H1 (cell line): ENCODE data around the gene CRABP2. TPM values are rescaled to one million over a fixed set of nuclear protein-coding genes. Genes with fewer than 3 reads are reported as not detected.

Experiments
- CBX8 ChIP-seq: fragments of 300-800, 300-1000 bp; sonication (generic); IDR thresholded peaks from 2 replicates; pipeline ENCODE4 v1.7.1; 2016; ENCODE audit warnings: low read depth, low read length, borderline replicate concordance
- CHD1 ChIP-seq: IDR thresholded peaks from 2 replicates; pipeline ENCODE4 v1.6.1; 2012; ENCODE audit warnings: low read depth, low read length, improper control_type of control experiment
- CREB1 ChIP-seq: IDR thresholded peaks from 2 replicates; pipeline ENCODE4 v1.6.1; 2012; ENCODE audit warnings: inconsistent platforms
- CTBP2 ChIP-seq: IDR thresholded peaks from 2 replicates; pipeline ENCODE4 v1.7.0; 2011; ENCODE audit warnings: borderline replicate concordance, mild to moderate bottlenecking, moderate library complexity, mixed read lengths, low read length; ENCODE audit not compliant: insufficient read depth, insufficient read length
- EGR1 ChIP-seq: IDR thresholded peaks from 2 replicates; pipeline ENCODE4 v1.6.1; 2011; ENCODE audit warnings: low read depth, low read length, borderline replicate concordance
- EP300 ChIP-seq, 2 experiments: IDR thresholded peaks; 1 replicate in 1 of 2; 2 replicates in 1 of 2; pipeline ENCODE4 v1.6.1; 2011 to 2012; ENCODE audit warnings: low read depth in 2 of 2, low read length in 2 of 2, mild to moderate bottlenecking in 2 of 2, borderline replicate concordance in 1 of 2, inconsistent platforms in 1 of 2, moderate library complexity in 1 of 2
- HDAC2 ChIP-seq, 2 experiments: fragments of 300-600 bp in 1 of 2; sonication (generic) in 1 of 2; IDR thresholded peaks; 2 replicates each; pipeline ENCODE4 v1.6.1; 2011 to 2012; ENCODE audit warnings: low read depth in 2 of 2, low read length in 2 of 2, mild to moderate bottlenecking in 2 of 2, moderate library complexity in 2 of 2, borderline replicate concordance in 1 of 2, inconsistent platforms in 1 of 2
- HDAC6 ChIP-seq: IDR thresholded peaks from one replicate; pipeline ENCODE4 v1.7.1; 2012; ENCODE audit warnings: low read depth, mild to moderate bottlenecking, inconsistent platforms, low read length, moderate library complexity
- NANOG ChIP-seq: IDR thresholded peaks from 2 replicates; pipeline ENCODE4 v1.6.1; 2011; ENCODE audit warnings: low read length, low read depth, mild to moderate bottlenecking, inconsistent platforms; ENCODE audit not compliant: insufficient read depth, poor library complexity, severe bottlenecking
- NRF1 ChIP-seq: IDR thresholded peaks from 2 replicates; pipeline ENCODE4 v1.6.1; 2011; ENCODE audit warnings: mild to moderate bottlenecking, low read depth, low read length, improper control_type of control experiment
- POLR2AphosphoS5 ChIP-seq: IDR thresholded peaks from 2 replicates; pipeline ENCODE4 v1.6.1; 2011; ENCODE audit warnings: low read depth, low read length
- RAD21 ChIP-seq, 2 experiments: IDR thresholded peaks in 1 of 2; conservative IDR thresholded peaks in 1 of 2; 2 replicates each; pipeline ENCODE4 v1.6.1; 2011; ENCODE audit warnings: low read depth in 2 of 2, low read length in 2 of 2, improper control_type of control experiment in 1 of 2, inconsistent platforms in 1 of 2, mild to moderate bottlenecking in 1 of 2, moderate library complexity in 1 of 2
- RBBP5 ChIP-seq: IDR thresholded peaks from 2 replicates; pipeline ENCODE4 v1.7.1; 2012; ENCODE audit warnings: low read depth, mild to moderate bottlenecking, inconsistent platforms, low read length, moderate library complexity, borderline replicate concordance
- RNF2 ChIP-seq: fragments of 200-900, 300-1000 bp; sonication (generic); IDR thresholded peaks from 2 replicates; pipeline ENCODE4 v1.7.1; 2016; ENCODE audit warnings: borderline replicate concordance, low read depth, mild to moderate bottlenecking, antibody characterized with exemption, low read length; ENCODE audit not compliant: poor library complexity, severe bottlenecking; ENCODE audit errors: missing control alignments
- SIRT6 ChIP-seq: IDR thresholded peaks from one replicate; pipeline ENCODE4 v1.7.1; 2012; ENCODE audit warnings: low read length, inconsistent platforms
- SIX5 ChIP-seq: IDR thresholded peaks from 2 replicates; pipeline ENCODE4 v1.6.1; 2011; ENCODE audit warnings: mild to moderate bottlenecking, low read depth, low read length
- SP2 ChIP-seq: IDR thresholded peaks from 2 replicates; pipeline ENCODE4 v1.6.1; 2012; ENCODE audit warnings: mild to moderate bottlenecking, low read length, inconsistent platforms
- TCF12 ChIP-seq: IDR thresholded peaks from 2 replicates; pipeline ENCODE4 v1.6.1; 2011; ENCODE audit warnings: low read depth, mild to moderate bottlenecking, low read length
- YY1 ChIP-seq: IDR thresholded peaks from 2 replicates; pipeline ENCODE4 v1.6.1; 2011; ENCODE audit warnings: low read depth, mild to moderate bottlenecking, low read length
- ZNF274 ChIP-seq: IDR thresholded peaks from 2 replicates; pipeline ENCODE4 v1.7.0; 2012; ENCODE audit warnings: low read length, borderline replicate concordance; ENCODE audit errors: extremely low read depth
- polyA plus RNA-seq, 7 experiments: library from polyadenylated mRNA; depleted of rRNA in 3 of 7; stranded (reverse) in 5 of 7; unstranded in 2 of 7; fragments of >200 nt in 5 of 7; fragments of 200-250 nt in 2 of 7; gene quantifications; 1 replicate in 5 of 7; 2 replicates in 1 of 7; 4 replicates in 1 of 7; pipeline versions ENCODE4 v1.2.1 to v1.2.3, GENCODE V29; 2011 to 2013; ENCODE audit warnings: missing spikeins in 2 of 7, mixed read lengths in 2 of 7
- total RNA-seq: library from RNA; stranded (reverse); fragmentation: NEBNext Ultra II Directional; extraction: Animal tissue kit (Norgen Biotek cat#: 25700); gene quantifications from 2 replicates; pipeline ENCODE4 v1.2.1, GENCODE V29; 2021
- TF ChIP-seq, protein P1 (sequence below): IDR thresholded peaks from 2 replicates; pipeline ENCODE4 v1.6.1; 2011; ENCODE audit warnings: low read length, improper control_type of control experiment

Gene CRABP2
- total and polyA plus RNA-seq, 2 of the 8 experiments (the other 6 are each of a cell fraction or from before 2014, with no cell fraction given), result 69.2 to 119 TPM

DNA sequence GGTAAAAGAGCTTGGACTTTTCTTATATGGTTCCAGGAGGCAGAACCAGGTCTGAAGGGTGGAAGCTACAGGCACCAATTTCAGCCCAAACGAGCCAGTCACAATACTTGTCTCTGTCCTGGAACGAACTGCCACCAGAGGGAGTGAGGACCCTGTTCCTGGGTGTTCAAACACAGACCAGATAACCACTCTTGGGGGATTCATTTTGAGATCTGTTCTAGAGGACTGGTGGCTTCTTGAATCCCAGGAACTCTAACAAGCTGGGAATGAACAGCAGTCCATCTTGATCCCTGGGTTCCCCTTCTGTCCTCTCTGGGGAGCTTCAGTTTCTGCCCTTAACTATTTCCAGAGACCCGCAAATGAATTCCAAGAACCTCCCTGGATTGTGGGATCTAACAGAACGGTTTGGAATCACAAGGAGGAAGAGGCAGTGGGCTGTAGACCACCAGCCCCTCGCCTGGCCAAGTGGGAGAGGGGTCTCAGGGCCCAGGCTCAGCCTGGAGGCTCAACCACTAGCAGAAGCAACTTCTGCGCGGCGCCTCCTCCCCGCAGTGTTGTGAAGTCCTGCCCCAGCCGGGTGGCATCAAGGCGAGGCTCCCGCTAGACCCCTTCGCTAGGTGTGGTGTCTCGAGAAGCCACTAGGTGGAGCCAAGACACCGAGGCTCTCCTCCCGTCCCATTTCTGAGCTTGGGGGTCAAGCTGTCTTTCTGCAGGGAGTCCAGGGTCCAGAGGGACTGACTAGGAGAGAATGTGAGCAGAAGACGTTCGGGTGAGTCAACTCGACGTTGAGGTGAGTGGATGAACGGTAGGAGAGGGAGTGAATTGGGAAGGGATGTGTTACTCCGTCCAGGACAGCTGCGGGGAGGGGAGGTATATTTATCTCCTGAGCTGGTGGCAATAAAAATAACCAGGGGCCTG lies 16.1 kb downstream of the CRABP2 start (continued):
- TF ChIP-seq SIX5, result no peak
- 0 out of 2 replicates have a peak, but pooled peaks have one; percentile 29 for TF ChIP-seq POLR2AphosphoS5
- TF ChIP-seq SP2, result no peak
- TF ChIP-seq, protein P1, sequence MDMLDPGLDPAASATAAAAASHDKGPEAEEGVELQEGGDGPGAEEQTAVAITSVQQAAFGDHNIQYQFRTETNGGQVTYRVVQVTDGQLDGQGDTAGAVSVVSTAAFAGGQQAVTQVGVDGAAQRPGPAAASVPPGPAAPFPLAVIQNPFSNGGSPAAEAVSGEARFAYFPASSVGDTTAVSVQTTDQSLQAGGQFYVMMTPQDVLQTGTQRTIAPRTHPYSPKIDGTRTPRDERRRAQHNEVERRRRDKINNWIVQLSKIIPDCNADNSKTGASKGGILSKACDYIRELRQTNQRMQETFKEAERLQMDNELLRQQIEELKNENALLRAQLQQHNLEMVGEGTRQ, result no peak
- peak; percentile 99 to 100 for TF ChIP-seq RAD21 (IDR thresholded peaks at IDR 0.05 in 1 of 2, conservative IDR thresholded peaks at IDR 0.05 in 1 of 2; ENCODE audit: low read depth in 2 of 2, low read length in 2 of 2)
- 0 out of 2 replicates have a peak, but pooled peaks have one; percentile 44 for TF ChIP-seq YY1
- no peak for TF ChIP-seq TCF12
- TF ChIP-seq CHD1, result no peak
- TF ChIP-seq RNF2, result no peak
- no peak for TF ChIP-seq ZNF274
- no peak for TF ChIP-seq NRF1
- no peak; a peak in 1 of 3 replicates for TF ChIP-seq EP300 (IDR thresholded peaks at IDR 0.05; ENCODE audit: borderline replicate concordance in 1 of 2, low read depth in 2 of 2, low read length in 2 of 2)
- no peak for TF ChIP-seq CBX8
- TF ChIP-seq SIRT6, result no peak
- 0 out of 4 replicates have a peak, but pooled peaks of 1 of the 2 experiments have one; percentile 12 for TF ChIP-seq HDAC2 (IDR thresholded peaks at IDR 0.05; ENCODE audit: borderline replicate concordance in 1 of 2, low read depth in 2 of 2, low read length in 2 of 2)
- 0 out of 2 replicates have a peak, but pooled peaks have one; percentile 36 for TF ChIP-seq EGR1
- TF ChIP-seq CTBP2, result peak; percentile 38
- no peak for TF ChIP-seq HDAC6
- TF ChIP-seq NANOG, result no peak
- peak; percentile 48; the same call in 1 of the 2 replicates for TF ChIP-seq CREB1
- TF ChIP-seq RBBP5, result 0 out of 2 replicates have a peak, but pooled peaks have one; percentile 29
